SK-N-SH treated with all-trans-retinoic acid at 6 μM for 48 hours (cell line): Measurements from ENCODE around the gene ITPR2.

Experiments
- ARNTL ChIP-seq: fragments of 450-650 bp; formaldehyde crosslinking; IDR thresholded peaks from 2 replicates; pipeline ENCODE4 v1.5.0; 2020; ENCODE audit warnings: low read depth, mild to moderate bottlenecking, moderate library complexity, borderline replicate concordance
- BACH2 ChIP-seq: fragments of 250-450 bp; sonication (Bioruptor Pico); IDR thresholded peaks from 2 replicates; pipeline ENCODE4 v1.9.0; 2021; ENCODE audit warnings: mild to moderate bottlenecking, borderline replicate concordance
- GLIS3 ChIP-seq: fragments of 250-450 bp; sonication (Bioruptor Pico); IDR thresholded peaks from 2 replicates; pipeline ENCODE4 v1.5.0; 2020; ENCODE audit warnings: mild to moderate bottlenecking, moderate library complexity
- RARB ChIP-seq: fragments of 250-450 bp; sonication (Bioruptor Pico); IDR thresholded peaks from 2 replicates; pipeline ENCODE4 v1.8.0; 2021; ENCODE audit warnings: mild to moderate bottlenecking, moderate library complexity
- SNAI2 ChIP-seq: fragments of 250-450 bp; sonication (Bioruptor Pico); IDR thresholded peaks from 2 replicates; pipeline ENCODE4 v1.5.0; 2020; ENCODE audit warnings: mild to moderate bottlenecking, moderate library complexity
- ZC3H10 ChIP-seq: fragments of 250-450 bp; sonication (Bioruptor Pico); IDR thresholded peaks from 2 replicates; pipeline ENCODE4 v1.5.1; 2021; ENCODE audit warnings: mild to moderate bottlenecking, moderate library complexity
- ZFP30 ChIP-seq: fragments of 450-650 bp; formaldehyde crosslinking; IDR thresholded peaks from 2 replicates; pipeline ENCODE4 v1.5.0; 2022; ENCODE audit warnings: mild to moderate bottlenecking, moderate library complexity
- ZNF565 ChIP-seq: fragments of 450-650 bp; formaldehyde crosslinking; conservative IDR thresholded peaks from 2 replicates; pipeline ENCODE4 v1.5.0; 2020; ENCODE audit warnings: low read depth, mild to moderate bottlenecking, moderate library complexity
- ZNF8 ChIP-seq: fragments of 450-650 bp; formaldehyde crosslinking; IDR thresholded peaks from 2 replicates; pipeline ENCODE4 v1.5.0; 2020; ENCODE audit warnings: mild to moderate bottlenecking, moderate library complexity
- TF ChIP-seq, protein P1 (sequence below): fragments of 250-450 bp; sonication (Bioruptor Pico); IDR thresholded peaks from 2 replicates; pipeline ENCODE4 v1.8.0; 2020; ENCODE audit warnings: mild to moderate bottlenecking, moderate library complexity, borderline replicate concordance
- TF ChIP-seq, protein P2 (sequence below): fragments of 250-450 bp; sonication (Bioruptor Pico); IDR thresholded peaks from 2 replicates; pipeline ENCODE4 v1.5.0; 2020; ENCODE audit warnings: mild to moderate bottlenecking, moderate library complexity
- TF ChIP-seq, protein P3 (sequence below): fragments of 250-450 bp; sonication (Bioruptor Pico); IDR thresholded peaks from 2 replicates; pipeline ENCODE4 v1.5.1; 2021; ENCODE audit warnings: mild to moderate bottlenecking, moderate library complexity
- TF ChIP-seq, protein P4 (sequence below): fragments of 250-450 bp; sonication (Bioruptor Pico); IDR thresholded peaks from 2 replicates; pipeline ENCODE4 v1.5.1; 2020; ENCODE audit warnings: low read depth, mild to moderate bottlenecking, moderate library complexity

DNA sequence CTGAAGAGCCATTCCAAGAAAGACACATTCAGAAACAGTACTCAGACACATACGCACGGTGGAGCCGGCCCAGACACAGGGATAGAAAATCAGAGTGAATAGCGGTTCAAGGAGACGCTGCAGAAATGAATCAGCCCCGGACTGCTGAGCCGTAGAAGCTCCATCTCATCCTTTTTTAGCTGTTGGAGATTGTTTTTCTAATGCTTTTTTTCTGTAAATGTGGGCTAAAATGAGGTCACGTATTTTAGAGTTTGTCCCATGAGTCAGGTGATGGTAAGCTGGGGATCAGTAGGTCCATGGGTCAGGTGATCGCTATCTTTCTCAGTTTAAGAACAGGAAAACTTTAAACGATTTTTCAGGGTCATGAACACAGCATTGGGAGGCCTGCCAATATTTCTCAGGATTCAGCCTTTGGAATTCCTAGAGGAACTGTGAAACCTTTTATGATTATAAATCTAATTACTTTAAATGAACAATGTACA is 202.4 kb downstream of the ITPR2 start:
- TF ChIP-seq BACH2, result no peak
- TF ChIP-seq, protein P1, sequence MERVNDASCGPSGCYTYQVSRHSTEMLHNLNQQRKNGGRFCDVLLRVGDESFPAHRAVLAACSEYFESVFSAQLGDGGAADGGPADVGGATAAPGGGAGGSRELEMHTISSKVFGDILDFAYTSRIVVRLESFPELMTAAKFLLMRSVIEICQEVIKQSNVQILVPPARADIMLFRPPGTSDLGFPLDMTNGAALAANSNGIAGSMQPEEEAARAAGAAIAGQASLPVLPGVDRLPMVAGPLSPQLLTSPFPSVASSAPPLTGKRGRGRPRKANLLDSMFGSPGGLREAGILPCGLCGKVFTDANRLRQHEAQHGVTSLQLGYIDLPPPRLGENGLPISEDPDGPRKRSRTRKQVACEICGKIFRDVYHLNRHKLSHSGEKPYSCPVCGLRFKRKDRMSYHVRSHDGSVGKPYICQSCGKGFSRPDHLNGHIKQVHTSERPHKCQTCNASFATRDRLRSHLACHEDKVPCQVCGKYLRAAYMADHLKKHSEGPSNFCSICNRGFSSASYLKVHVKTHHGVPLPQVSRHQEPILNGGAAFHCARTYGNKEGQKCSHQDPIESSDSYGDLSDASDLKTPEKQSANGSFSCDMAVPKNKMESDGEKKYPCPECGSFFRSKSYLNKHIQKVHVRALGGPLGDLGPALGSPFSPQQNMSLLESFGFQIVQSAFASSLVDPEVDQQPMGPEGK (CRISPR knock-in tag), result no peak
- no peak for TF ChIP-seq RARB (CRISPR knock-in tag)
- TF ChIP-seq SNAI2 (CRISPR knock-in tag), result 0 out of 2 replicates have a peak, but pooled peaks have one; percentile 12
- TF ChIP-seq, protein P2, sequence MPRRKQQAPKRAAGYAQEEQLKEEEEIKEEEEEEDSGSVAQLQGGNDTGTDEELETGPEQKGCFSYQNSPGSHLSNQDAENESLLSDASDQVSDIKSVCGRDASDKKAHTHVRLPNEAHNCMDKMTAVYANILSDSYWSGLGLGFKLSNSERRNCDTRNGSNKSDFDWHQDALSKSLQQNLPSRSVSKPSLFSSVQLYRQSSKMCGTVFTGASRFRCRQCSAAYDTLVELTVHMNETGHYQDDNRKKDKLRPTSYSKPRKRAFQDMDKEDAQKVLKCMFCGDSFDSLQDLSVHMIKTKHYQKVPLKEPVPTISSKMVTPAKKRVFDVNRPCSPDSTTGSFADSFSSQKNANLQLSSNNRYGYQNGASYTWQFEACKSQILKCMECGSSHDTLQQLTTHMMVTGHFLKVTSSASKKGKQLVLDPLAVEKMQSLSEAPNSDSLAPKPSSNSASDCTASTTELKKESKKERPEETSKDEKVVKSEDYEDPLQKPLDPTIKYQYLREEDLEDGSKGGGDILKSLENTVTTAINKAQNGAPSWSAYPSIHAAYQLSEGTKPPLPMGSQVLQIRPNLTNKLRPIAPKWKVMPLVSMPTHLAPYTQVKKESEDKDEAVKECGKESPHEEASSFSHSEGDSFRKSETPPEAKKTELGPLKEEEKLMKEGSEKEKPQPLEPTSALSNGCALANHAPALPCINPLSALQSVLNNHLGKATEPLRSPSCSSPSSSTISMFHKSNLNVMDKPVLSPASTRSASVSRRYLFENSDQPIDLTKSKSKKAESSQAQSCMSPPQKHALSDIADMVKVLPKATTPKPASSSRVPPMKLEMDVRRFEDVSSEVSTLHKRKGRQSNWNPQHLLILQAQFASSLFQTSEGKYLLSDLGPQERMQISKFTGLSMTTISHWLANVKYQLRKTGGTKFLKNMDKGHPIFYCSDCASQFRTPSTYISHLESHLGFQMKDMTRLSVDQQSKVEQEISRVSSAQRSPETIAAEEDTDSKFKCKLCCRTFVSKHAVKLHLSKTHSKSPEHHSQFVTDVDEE (CRISPR knock-in tag), result no peak
- no peak for TF ChIP-seq ZNF565
- TF ChIP-seq GLIS3 (CRISPR knock-in tag), result no peak
- TF ChIP-seq ARNTL, result no peak
- no peak for TF ChIP-seq ZNF8
- TF ChIP-seq, protein P3, sequence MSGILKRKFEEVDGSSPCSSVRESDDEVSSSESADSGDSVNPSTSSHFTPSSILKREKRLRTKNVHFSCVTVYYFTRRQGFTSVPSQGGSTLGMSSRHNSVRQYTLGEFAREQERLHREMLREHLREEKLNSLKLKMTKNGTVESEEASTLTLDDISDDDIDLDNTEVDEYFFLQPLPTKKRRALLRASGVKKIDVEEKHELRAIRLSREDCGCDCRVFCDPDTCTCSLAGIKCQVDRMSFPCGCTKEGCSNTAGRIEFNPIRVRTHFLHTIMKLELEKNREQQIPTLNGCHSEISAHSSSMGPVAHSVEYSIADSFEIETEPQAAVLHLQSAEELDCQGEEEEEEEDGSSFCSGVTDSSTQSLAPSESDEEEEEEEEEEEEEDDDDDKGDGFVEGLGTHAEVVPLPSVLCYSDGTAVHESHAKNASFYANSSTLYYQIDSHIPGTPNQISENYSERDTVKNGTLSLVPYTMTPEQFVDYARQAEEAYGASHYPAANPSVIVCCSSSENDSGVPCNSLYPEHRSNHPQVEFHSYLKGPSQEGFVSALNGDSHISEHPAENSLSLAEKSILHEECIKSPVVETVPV (CRISPR knock-in tag), result no peak
- TF ChIP-seq ZFP30 (CRISPR knock-in tag), result no peak
- no peak for TF ChIP-seq ZC3H10 (CRISPR knock-in tag)
- TF ChIP-seq, protein P4, sequence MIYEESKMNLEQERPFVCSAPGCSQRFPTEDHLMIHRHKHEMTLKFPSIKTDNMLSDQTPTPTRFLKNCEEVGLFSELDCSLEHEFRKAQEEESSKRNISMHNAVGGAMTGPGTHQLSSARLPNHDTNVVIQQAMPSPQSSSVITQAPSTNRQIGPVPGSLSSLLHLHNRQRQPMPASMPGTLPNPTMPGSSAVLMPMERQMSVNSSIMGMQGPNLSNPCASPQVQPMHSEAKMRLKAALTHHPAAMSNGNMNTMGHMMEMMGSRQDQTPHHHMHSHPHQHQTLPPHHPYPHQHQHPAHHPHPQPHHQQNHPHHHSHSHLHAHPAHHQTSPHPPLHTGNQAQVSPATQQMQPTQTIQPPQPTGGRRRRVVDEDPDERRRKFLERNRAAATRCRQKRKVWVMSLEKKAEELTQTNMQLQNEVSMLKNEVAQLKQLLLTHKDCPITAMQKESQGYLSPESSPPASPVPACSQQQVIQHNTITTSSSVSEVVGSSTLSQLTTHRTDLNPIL (CRISPR knock-in tag), result no peak
